CD4-positive, alpha-beta T cell treated with Interleukin-21 for 1 hour (primary cell): ENCODE data around the gene SPINT2.

Source experiments
- DNase-seq: peaks from one replicate; pipeline ENCODE4 v3.0.0-alpha.2; 2020

The SPINT2 gene

GRCh38 chr19:38303517-38304351 lies 39.4 kb downstream of the SPINT2 start, which contains the start of gene C19orf33:
Gene C19orf33 (plus strand): TSS chr19:38304251. CDS start chr19:38304262, 11 bp downstream.
- no peak for DNase-seq

GRCh38 chr19:38304352-38304865 lies 40.0 kb downstream of the SPINT2 start:
- DNase-seq: no peak

- no peak for DNase-seq
These were observed 40.6 kb downstream of the SPINT2 start for GRCh38 chr19:38304866-38305429.

- no peak for DNase-seq
These were observed 41.9 kb downstream of the SPINT2 start for GRCh38 chr19:38306236-38306635.

GRCh38 chr19:38307076-38307475 lies 42.7 kb downstream of the SPINT2 start:
- no peak for DNase-seq

- no peak for DNase-seq
These were observed 43.2 kb downstream of the SPINT2 start for GRCh38 chr19:38307597-38307996.

- DNase-seq: no peak
These were observed 43.8 kb downstream of the SPINT2 start for GRCh38 chr19:38308006-38308766.

- no peak for DNase-seq
These were observed 44.7 kb downstream of the SPINT2 start for GRCh38 chr19:38308926-38309614.

- no peak for DNase-seq
These were observed 45.4 kb downstream of the SPINT2 start for GRCh38 chr19:38309615-38310278.

GRCh38 chr19:38310279-38310670 lies 45.9 kb downstream of the SPINT2 start:
- DNase-seq: no peak

GRCh38 chr19:38310986-38311385 lies 46.6 kb downstream of the SPINT2 start:
- DNase-seq: no peak

- peak; percentile 97 for DNase-seq
These were observed 51.5 kb downstream of the SPINT2 start, which contains the start of gene YIF1B for GRCh38 chr19:38315657-38316476. Gene YIF1B (minus strand): TSS chr19:38315947. CDS start chr19:38315917, 30 bp downstream.

GRCh38 chr19:38316477-38317067 lies 52.2 kb downstream of the SPINT2 start:
- DNase-seq: no peak

GRCh38 chr19:38317104-38317612 lies 52.8 kb downstream of the SPINT2 start:
- peak; percentile 47 for DNase-seq

GRCh38 chr19:38318660-38319059 lies 54.3 kb downstream of the SPINT2 start:
- no peak for DNase-seq

- peak; percentile 53 for DNase-seq
These were observed 55.3 kb downstream of the SPINT2 start, which contains the start of gene KCNK6 for GRCh38 chr19:38319421-38320258. Gene KCNK6 (plus strand): TSS chr19:38319845. CDS start chr19:38319951, 106 bp downstream.

- DNase-seq: no peak
These were observed 56.6 kb downstream of the SPINT2 start for GRCh38 chr19:38320969-38321339.

GRCh38 chr19:38321646-38322196 lies 57.3 kb downstream of the SPINT2 start:
- DNase-seq: no peak

- DNase-seq: no peak
These were observed 58.9 kb downstream of the SPINT2 start for GRCh38 chr19:38323291-38323690.
